OCI-M1 (cell line): ENCODE data around the gene NUDT16L1.
A peak's percentile ranks its signal among the peaks of the same experiment; 100 is the strongest.

Source experiments
- DNase-seq: peaks from one replicate; lab custom pipeline; 2025; lab: John Stamatoyannopoulos, UW

Gene NUDT16L1

GRCh38 chr16:4693296-4693955 is at the start of gene NUDT16L1:
Gene NUDT16L1, plus strand, starts transcription at chr16:4693562. Its CDS starts 165 bp downstream, at chr16:4693727.
- peak; percentile 98 for DNase-seq

- DNase-seq, result no peak
These were observed 46.4 kb upstream of the NUDT16L1 start for GRCh38 chr16:4646773-4647643.

GRCh38 chr16:4647644-4647980 is 45.8 kb upstream of the NUDT16L1 start:
- no peak for DNase-seq

GRCh38 chr16:4648917-4649316 is 44.4 kb upstream of the NUDT16L1 start:
- DNase-seq, result no peak

GRCh38 chr16:4649744-4650442 is 43.5 kb upstream of the NUDT16L1 start:
- DNase-seq, result no peak

GRCh38 chr16:4650443-4651074 is 42.8 kb upstream of the NUDT16L1 start:
- DNase-seq, result peak; percentile 81

- DNase-seq, result no peak
These were observed 41.5 kb upstream of the NUDT16L1 start for GRCh38 chr16:4651827-4652226.

GRCh38 chr16:4652561-4652960 is 40.8 kb upstream of the NUDT16L1 start:
- DNase-seq, result no peak

GRCh38 chr16:4654011-4654963 is 39.1 kb upstream of the NUDT16L1 start:
- DNase-seq, result no peak

- DNase-seq, result no peak
These were observed 38.3 kb upstream of the NUDT16L1 start for GRCh38 chr16:4654964-4655590.

GRCh38 chr16:4655801-4656200 is 37.6 kb upstream of the NUDT16L1 start:
- no peak for DNase-seq

- no peak for DNase-seq
These were observed 37.1 kb upstream of the NUDT16L1 start for GRCh38 chr16:4656221-4656620.

- no peak for DNase-seq
These were observed 36.4 kb upstream of the NUDT16L1 start for GRCh38 chr16:4656695-4657686.

GRCh38 chr16:4659363-4660353 is 33.7 kb upstream of the NUDT16L1 start:
- DNase-seq, result no peak

- DNase-seq, result no peak
These were observed 32.8 kb upstream of the NUDT16L1 start for GRCh38 chr16:4660454-4661007.

GRCh38 chr16:4661661-4662060 is 31.7 kb upstream of the NUDT16L1 start:
- no peak for DNase-seq

GRCh38 chr16:4663465-4663776 is 29.9 kb upstream of the NUDT16L1 start:
- no peak for DNase-seq
